Lower leg skin (tissue), 3 donors: ENCODE measurements around the gene HS6ST2.

Source experiments
- POLR2A ChIP-seq, 2 donors: fragments of 450-650 bp; IDR thresholded peaks; one replicate each; pipeline ENCODE4 v1.6.1; 2016 to 2017; ENCODE audit warnings: antibody characterized with exemption in 2 of 2, mild to moderate bottlenecking in 1 of 2, moderate library complexity in 1 of 2
- TF ChIP-seq, protein P1 (sequence below), 3 donors: fragments of 450-650 bp; IDR thresholded peaks; one replicate each; pipeline ENCODE4 v1.5.1; 2016; ENCODE audit warnings: antibody characterized with exemption in 3 of 3, mild to moderate bottlenecking in 3 of 3, moderate library complexity in 2 of 3

GRCh38 chrX:132763528-132763927, 194.9 kb downstream of the HS6ST2 start:
- TF ChIP-seq POLR2A (IDR thresholded peaks at IDR 0.05) = no peak
- TF ChIP-seq, protein P1, sequence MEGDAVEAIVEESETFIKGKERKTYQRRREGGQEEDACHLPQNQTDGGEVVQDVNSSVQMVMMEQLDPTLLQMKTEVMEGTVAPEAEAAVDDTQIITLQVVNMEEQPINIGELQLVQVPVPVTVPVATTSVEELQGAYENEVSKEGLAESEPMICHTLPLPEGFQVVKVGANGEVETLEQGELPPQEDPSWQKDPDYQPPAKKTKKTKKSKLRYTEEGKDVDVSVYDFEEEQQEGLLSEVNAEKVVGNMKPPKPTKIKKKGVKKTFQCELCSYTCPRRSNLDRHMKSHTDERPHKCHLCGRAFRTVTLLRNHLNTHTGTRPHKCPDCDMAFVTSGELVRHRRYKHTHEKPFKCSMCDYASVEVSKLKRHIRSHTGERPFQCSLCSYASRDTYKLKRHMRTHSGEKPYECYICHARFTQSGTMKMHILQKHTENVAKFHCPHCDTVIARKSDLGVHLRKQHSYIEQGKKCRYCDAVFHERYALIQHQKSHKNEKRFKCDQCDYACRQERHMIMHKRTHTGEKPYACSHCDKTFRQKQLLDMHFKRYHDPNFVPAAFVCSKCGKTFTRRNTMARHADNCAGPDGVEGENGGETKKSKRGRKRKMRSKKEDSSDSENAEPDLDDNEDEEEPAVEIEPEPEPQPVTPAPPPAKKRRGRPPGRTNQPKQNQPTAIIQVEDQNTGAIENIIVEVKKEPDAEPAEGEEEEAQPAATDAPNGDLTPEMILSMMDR (IDR thresholded peaks at IDR 0.05) = no peak
